DOHH2 (cell line): ENCODE results near the gene DEDD.

ENCODE experiments used
- H3F3A ChIP-seq: fragments of 200-600 bp; sonication (generic), shearing (Covaris generic); 2 replicates; pipeline ENCODE4 v1.6.0; 2016; ENCODE audit warnings: antibody characterized with exemption, mild to moderate bottlenecking; ENCODE audit not compliant: control insufficient read depth, insufficient read depth
- H3K27ac ChIP-seq: fragments of 200-600 bp; sonication (generic); 2 replicates; pipeline ENCODE4 v1.5.1; 2014; ENCODE audit warnings: low read depth, mild to moderate bottlenecking, low read length, moderate library complexity
- H3K27me3 ChIP-seq: fragments of 200-600 bp; sonication (generic); 2 replicates; pipeline ENCODE4 v1.6.1; 2014; ENCODE audit warnings: mild to moderate bottlenecking, low read length, mixed read lengths; ENCODE audit not compliant: control insufficient read depth
- H3K36me3 ChIP-seq: fragments of 200-600 bp; sonication (generic); 2 replicates; pipeline ENCODE4 v1.6.1; 2014; ENCODE audit warnings: mild to moderate bottlenecking, low read length, moderate library complexity, mixed read lengths; ENCODE audit not compliant: control insufficient read depth
- H3K4me1 ChIP-seq: fragments of 200-600 bp; sonication (generic); 2 replicates; pipeline ENCODE4 v1.6.1; 2014; ENCODE audit warnings: mild to moderate bottlenecking, low read length, mixed read lengths; ENCODE audit not compliant: control insufficient read depth
- H3K4me2 ChIP-seq: fragments of 200-600 bp; sonication (generic); 2 replicates; pipeline ENCODE4 v1.6.0; 2014; ENCODE audit warnings: mild to moderate bottlenecking, low read length, moderate library complexity
- H3K4me3 ChIP-seq: fragments of 200-600 bp; sonication (generic); 2 replicates; pipeline ENCODE4 v1.5.1; 2014; ENCODE audit warnings: mild to moderate bottlenecking, low read length, mixed read lengths
- H3K79me2 ChIP-seq: fragments of 200-600 bp; sonication (generic); 2 replicates; pipeline ENCODE4 v1.6.1; 2014; ENCODE audit warnings: mild to moderate bottlenecking, low read length, mixed read lengths; ENCODE audit not compliant: control insufficient read depth
- H3K9me2 ChIP-seq: fragments of 200-600 bp; sonication (generic); replicated peaks from 2 replicates; pipeline ENCODE4 v1.6.1; 2014; ENCODE audit warnings: mild to moderate bottlenecking, low read length, mixed read lengths; ENCODE audit not compliant: control insufficient read depth
- H3K9me3 ChIP-seq: fragments of 200-600 bp; sonication (generic); 2 replicates; pipeline ENCODE4 v1.6.1; 2014; ENCODE audit warnings: antibody characterized with exemption, low read length, mixed read lengths; ENCODE audit not compliant: control insufficient read depth, insufficient read depth
- H4K20me1 ChIP-seq: fragments of 200-600 bp; sonication (generic); 2 replicates; pipeline ENCODE4 v1.6.0; 2014; ENCODE audit warnings: low read depth, mild to moderate bottlenecking, antibody characterized with exemption, low read length, moderate library complexity; ENCODE audit not compliant: control insufficient read depth, insufficient read depth
- CTCF ChIP-seq: fragments of 200-600 bp; sonication (generic); IDR thresholded peaks from one replicate; pipeline ENCODE4 v1.5.1; 2014; ENCODE audit warnings: antibody characterized with exemption, mild to moderate bottlenecking, low read depth, low read length; ENCODE audit not compliant: poor library complexity, severe bottlenecking
- EZH2phosphoT487 ChIP-seq: fragments of 200-600 bp; sonication (generic); IDR thresholded peaks from 2 replicates; pipeline ENCODE4 v1.6.1; 2017; ENCODE audit warnings: borderline replicate concordance, mild to moderate bottlenecking, antibody characterized with exemption, low read length, moderate library complexity, mixed read lengths

The DEDD gene

DNA sequence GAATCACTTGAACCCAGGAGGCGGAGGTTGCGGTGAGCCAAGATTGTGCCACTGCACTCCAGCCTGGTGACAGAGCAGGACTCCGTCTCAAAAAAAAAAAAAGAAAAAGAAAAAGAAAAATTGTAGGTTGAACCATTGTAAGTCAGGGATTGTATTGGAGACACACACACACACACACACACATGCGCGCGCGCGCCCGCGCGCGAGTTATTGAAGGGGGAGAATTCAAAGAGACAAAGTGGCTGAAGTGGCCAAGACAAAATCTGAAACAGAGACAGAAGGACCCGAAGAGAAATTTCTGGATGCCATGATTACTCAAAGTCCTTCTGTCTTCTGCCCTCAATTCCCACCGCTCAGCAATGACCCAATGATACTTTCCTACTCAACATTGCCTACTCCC, 38.0 kb downstream of the DEDD start:
- Histone ChIP-seq H3K27me3 (no peaks in the 10 kb centered on the region), H3K4me1 (peaks cover 24% of the 10 kb centered on the region), H3K79me2 (no peaks in the 10 kb centered on the region), H4K20me1 (no peaks in the 10 kb centered on the region), H3K27ac (no peak overlapping the region), H3K9me3 (no peaks in the 10 kb centered on the region), H3K36me3 (peaks cover 4% of the 10 kb centered on the region), H3K4me2 (no peak overlapping the region), H3K9me2 (no peaks in the 10 kb centered on the region), H3K4me3 (no peak overlapping the region), H3F3A (peaks cover 6% of the 10 kb centered on the region; the same call in 1 of the 2 replicates)
- TF ChIP-seq CTCF (no peak), EZH2phosphoT487 (no peak)

DNA sequence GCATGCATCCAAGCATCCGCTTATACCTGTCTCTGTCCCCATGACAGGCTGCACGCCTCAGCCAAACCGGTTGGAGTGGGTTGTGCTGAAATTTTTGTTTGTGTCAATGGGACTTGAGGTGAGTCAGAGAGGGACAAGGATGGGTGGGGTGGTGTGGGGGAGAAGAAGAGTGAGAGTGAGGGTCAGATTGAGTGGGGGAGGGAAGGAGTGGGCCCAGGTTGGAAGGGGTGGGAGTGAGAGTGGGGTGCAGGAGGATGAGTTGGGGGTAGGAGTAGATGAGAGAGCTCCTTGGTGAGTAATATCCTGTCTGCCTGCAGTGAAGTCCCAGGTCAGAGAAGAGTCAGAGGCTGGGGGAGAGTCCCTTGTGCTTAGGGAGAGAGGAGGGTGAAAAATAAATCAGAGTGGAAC, 39.8 kb downstream of the DEDD start:
- TF ChIP-seq CTCF, result no peak
- no peak for TF ChIP-seq EZH2phosphoT487
- H3K4me2 ChIP-seq, result no peak overlapping the region
- H3K79me2 ChIP-seq, result no peaks in the 10 kb centered on the region
- no peaks in the 10 kb centered on the region for H3F3A ChIP-seq
- H4K20me1 ChIP-seq, result no peaks in the 10 kb centered on the region
- no peaks in the 10 kb centered on the region for H3K9me2 ChIP-seq
- no peaks in the 10 kb centered on the region for H3K9me3 ChIP-seq
- H3K36me3 ChIP-seq, result no peaks in the 10 kb centered on the region
- no peak overlapping the region for H3K27ac ChIP-seq
- H3K27me3 ChIP-seq, result no peaks in the 10 kb centered on the region
- H3K4me1 ChIP-seq, result peaks cover 7% of the 10 kb centered on the region
- no peak overlapping the region for H3K4me3 ChIP-seq

DNA sequence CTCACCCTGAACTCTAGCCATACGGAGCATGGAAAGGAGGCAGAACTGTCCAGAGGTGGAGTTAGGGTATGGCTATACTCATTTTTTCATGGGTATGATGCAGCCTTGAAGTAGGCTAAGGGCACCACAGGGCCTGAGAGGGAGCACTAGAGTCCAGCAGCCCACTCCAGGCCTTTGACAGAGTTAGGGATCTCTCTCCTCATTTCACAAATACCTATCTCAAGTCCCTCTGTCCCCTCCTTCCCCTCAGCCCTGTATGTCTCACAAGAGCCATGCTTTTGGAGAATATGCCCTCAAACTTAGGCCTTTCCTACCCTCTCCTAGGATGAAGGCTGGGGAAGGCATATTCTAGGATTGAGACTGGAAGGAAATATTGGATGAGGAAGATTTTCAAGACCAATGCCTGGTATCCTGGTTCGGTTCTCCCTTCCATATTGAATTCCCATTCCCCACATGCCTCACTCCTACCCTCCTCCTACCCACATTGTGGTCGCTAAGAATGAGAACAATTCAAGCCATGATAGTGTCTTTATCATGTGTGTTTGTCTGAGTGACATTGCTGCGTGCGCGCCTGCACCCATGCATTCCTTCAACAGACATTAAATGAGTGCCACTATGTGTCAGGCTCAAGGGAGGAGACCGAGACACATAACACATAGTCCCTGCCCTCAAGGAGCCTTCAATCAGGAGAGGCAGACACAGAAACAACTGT, 40.5 kb downstream of the DEDD start:
- Histone ChIP-seq H3K27ac (no peak overlapping the region), H3K27me3 (no peaks in the 10 kb centered on the region), H3K9me2 (no peaks in the 10 kb centered on the region), H3K4me2 (no peak overlapping the region), H3K9me3 (no peaks in the 10 kb centered on the region), H3K36me3 (no peaks in the 10 kb centered on the region), H3K4me1 (peaks cover under 1% of the 10 kb centered on the region), H3K79me2 (no peaks in the 10 kb centered on the region), H3K4me3 (no peak overlapping the region), H3F3A (no peaks in the 10 kb centered on the region), H4K20me1 (no peaks in the 10 kb centered on the region)
- TF ChIP-seq CTCF (no peak), EZH2phosphoT487 (no peak)
